GM21576 (cell line): ENCODE data around the gene TFEB.

Experiments
- ATAC-seq: cut with Tn5 transposase; IDR thresholded peaks from one replicate; pipeline ENCODE4 v1.9.1; 2021; ENCODE audit warnings: mild to moderate bottlenecking, moderate library complexity; ENCODE audit not compliant: unreplicated experiment

Gene TFEB

DNA sequence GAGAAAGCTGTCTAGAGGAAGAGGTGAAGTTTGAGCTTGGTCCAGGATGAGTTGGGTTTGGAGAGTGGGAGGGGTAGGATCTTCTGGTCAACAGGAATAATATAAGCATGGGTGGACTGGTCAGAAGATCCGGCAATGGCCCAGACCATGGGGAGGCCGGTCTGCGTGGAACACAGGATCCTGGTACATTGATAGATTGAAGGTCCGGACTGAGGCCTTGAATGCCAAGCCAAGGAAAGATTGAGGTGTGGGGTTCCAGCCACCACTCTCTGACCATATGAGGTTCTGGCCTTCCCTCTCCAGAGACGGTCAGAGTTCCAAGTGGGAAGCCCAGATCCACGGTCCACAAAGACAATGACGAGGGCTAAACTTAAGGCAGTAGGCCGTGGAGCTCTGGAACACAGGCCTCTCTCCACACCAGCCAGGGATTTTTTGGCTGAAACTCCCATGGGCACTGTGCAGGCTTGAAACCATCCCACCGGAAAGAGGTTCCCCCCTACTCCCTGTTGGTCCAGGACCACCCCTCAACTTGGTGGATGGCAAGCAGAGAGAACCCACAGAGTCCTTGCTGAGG is 94.0 kb downstream of the TFEB start:
- no peak for ATAC-seq

DNA sequence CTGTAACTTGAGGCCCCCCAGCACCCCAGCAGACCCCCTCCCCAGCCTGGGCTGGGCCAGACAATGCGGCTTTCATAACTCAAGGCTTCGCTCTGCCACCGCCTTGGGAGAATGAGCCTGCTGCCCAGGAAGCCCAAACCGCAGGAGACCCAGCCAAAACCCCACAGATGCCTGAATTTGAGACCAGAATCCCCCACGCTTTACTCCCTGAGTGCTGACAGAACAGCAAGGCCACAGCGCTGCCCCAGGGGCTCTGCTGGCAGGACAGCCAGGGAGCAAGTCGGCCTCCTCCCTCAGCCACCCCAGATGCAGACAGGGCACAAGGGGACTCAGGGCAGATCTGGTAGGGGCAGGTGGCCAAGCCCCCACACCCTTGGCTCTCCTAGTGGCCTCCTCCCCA is 95.0 kb downstream of the TFEB start:
- no peak for ATAC-seq

GRCh38 chr6:41639809-41640371 is 95.5 kb downstream of the TFEB start:
- no peak for ATAC-seq

GRCh38 chr6:41638935-41639808 is 96.2 kb downstream of the TFEB start:
- ATAC-seq, result no peak

- ATAC-seq, result no peak
These were observed 97.1 kb downstream of the TFEB start, which contains the start of gene MDFI for GRCh38 chr6:41638002-41638934. TSS of gene MDFI (plus strand) at chr6:41638468. CDS start at chr6:41638750, 282 bp downstream.

- ATAC-seq, result no peak
These were observed 98.0 kb downstream of the TFEB start for GRCh38 chr6:41637194-41638001.

DNA sequence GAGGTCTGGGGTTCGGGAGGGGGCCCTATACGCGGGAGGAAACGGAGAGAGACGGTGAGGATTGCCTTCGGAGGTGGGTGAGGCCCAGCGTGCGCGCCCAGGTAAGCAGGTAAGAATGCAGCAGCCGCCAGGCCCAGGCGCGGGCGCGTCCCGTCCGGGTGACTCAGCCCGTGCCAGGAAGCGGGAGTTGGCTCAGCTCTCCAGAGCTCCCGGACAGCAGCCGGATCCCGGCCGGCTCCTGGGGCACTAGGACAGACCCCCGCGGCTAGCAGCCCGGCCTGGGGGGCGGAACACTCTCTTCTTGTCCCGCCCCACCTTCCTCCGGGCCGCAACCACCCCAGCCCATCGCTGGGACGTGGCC is 98.6 kb downstream of the TFEB start:
- no peak for ATAC-seq

DNA sequence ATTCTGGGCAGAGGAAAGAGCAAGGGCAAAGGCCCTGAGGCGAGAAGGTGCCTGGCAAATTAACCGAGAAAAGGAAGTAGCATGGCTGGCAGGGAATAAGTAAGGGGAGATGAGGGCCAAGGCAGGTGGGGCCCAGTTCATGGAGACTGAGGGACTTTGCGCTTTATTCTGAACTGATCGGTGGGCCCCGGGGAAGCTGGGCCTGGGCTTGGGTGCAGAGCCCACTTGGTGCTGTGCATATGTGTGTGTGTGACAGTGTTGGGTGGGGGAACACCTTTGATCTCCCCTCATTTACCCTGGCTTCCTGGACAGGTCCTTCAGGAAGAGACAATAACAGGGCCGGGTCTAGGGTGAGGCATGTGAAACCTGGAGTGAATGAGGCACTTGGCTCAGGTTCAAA is 100.0 kb downstream of the TFEB start:
- no peak for ATAC-seq

- ATAC-seq, result no peak
These were observed 100.8 kb downstream of the TFEB start for GRCh38 chr6:41634657-41635056.
